HG02840 (cell line): ENCODE results near the gene METTL21A.
"Not testable (repeated sequence)": the region's sequence is repeated elsewhere in the genome, so short reads cannot be mapped to it uniquely, and the experiment has no call there.

Experiments used
- ATAC-seq: cut with Tn5 transposase; IDR thresholded peaks from one replicate; pipeline ENCODE4 v1.9.1; 2021; ENCODE audit warnings: mild to moderate bottlenecking, moderate library complexity, moderate number of reproducible peaks; ENCODE audit not compliant: unreplicated experiment, low FRiP score

The METTL21A gene

GRCh38 chr2:207625014-207625907, at the start of gene METTL21A:
TSS of gene METTL21A (minus strand) at chr2:207625394. CDS start at chr2:207624375, 1,019 bp downstream.
- peak; percentile 60 for ATAC-seq

- no peak for ATAC-seq
Measured at GRCh38 chr2:207674826-207675225, 49.6 kb upstream of the METTL21A start.

GRCh38 chr2:207674266-207674774, 49.1 kb upstream of the METTL21A start:
- no peak for ATAC-seq

- ATAC-seq: no peak
Measured at GRCh38 chr2:207673431-207673830, 48.2 kb upstream of the METTL21A start.

GRCh38 chr2:207670887-207671286, 45.7 kb upstream of the METTL21A start:
- no peak for ATAC-seq

GRCh38 chr2:207663870-207664545, 38.8 kb upstream of the METTL21A start:
- ATAC-seq: no peak

- ATAC-seq: peak; percentile 65
Measured at GRCh38 chr2:207662203-207662602, 37.0 kb upstream of the METTL21A start.

GRCh38 chr2:207660994-207661393, 35.8 kb upstream of the METTL21A start:
- ATAC-seq: no peak

- no peak for ATAC-seq
Measured at GRCh38 chr2:207658156-207658555, 33.0 kb upstream of the METTL21A start.

- ATAC-seq: no peak
Measured at GRCh38 chr2:207655000-207655399, 29.8 kb upstream of the METTL21A start.

- not testable (repeated sequence) for ATAC-seq
Measured at GRCh38 chr2:207646582-207646981, 21.4 kb upstream of the METTL21A start.

GRCh38 chr2:207643892-207644291, 18.7 kb upstream of the METTL21A start:
- ATAC-seq: no peak

GRCh38 chr2:207640661-207641060, 15.5 kb upstream of the METTL21A start:
- ATAC-seq: no peak

GRCh38 chr2:207640160-207640559, 15.0 kb upstream of the METTL21A start:
- no peak for ATAC-seq

- ATAC-seq: not testable (repeated sequence)
Measured at GRCh38 chr2:207639288-207639687, 14.1 kb upstream of the METTL21A start.

- ATAC-seq: no peak
Measured at GRCh38 chr2:207635468-207636200, 10.4 kb upstream of the METTL21A start.

GRCh38 chr2:207633686-207634085, 8.5 kb upstream of the METTL21A start:
- ATAC-seq: no peak

- no peak for ATAC-seq
Measured at GRCh38 chr2:207632575-207633493, 7.6 kb upstream of the METTL21A start.

- ATAC-seq: no peak
Measured at GRCh38 chr2:207630491-207630890, 5.3 kb upstream of the METTL21A start.

GRCh38 chr2:207629553-207629952, 4.4 kb upstream of the METTL21A start:
- no peak for ATAC-seq
